Measurements from ENCODE around the gene PLEKHA5.

DNA sequence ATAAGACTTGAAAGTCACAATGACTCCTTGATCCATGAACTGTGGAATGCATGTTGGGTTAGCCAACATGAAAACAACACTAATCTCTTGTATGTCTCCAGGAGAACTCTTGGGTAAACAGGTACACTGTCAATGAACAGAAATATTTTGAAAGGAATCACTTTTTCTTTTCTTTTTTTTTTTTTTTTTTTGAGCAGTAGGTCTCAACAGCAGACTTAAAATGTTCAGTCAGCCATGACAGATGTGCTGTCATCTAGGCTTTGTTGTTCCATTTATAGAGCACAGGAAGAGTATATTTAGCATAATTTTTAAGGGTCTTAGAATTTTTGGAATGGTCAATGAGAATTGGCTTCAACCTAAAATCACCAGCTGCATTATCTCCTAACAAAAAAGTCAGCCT is 2.3 kb upstream of the PLEKHA5 start:
- TF ChIP-seq, protein P1, sequence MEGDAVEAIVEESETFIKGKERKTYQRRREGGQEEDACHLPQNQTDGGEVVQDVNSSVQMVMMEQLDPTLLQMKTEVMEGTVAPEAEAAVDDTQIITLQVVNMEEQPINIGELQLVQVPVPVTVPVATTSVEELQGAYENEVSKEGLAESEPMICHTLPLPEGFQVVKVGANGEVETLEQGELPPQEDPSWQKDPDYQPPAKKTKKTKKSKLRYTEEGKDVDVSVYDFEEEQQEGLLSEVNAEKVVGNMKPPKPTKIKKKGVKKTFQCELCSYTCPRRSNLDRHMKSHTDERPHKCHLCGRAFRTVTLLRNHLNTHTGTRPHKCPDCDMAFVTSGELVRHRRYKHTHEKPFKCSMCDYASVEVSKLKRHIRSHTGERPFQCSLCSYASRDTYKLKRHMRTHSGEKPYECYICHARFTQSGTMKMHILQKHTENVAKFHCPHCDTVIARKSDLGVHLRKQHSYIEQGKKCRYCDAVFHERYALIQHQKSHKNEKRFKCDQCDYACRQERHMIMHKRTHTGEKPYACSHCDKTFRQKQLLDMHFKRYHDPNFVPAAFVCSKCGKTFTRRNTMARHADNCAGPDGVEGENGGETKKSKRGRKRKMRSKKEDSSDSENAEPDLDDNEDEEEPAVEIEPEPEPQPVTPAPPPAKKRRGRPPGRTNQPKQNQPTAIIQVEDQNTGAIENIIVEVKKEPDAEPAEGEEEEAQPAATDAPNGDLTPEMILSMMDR (IDR thresholded peaks at IDR 0.05): no peak
- no peak for TF ChIP-seq POLR2A (IDR thresholded peaks at IDR 0.05)

Measured in lower leg skin (tissue), 3 donors.